Activated T-cell treated with anti-CD3 and anti-CD28 coated beads for 4 hours (primary cell): Measurements from ENCODE around the gene CKLF.
"Not testable (repeated sequence)": the region's sequence is repeated elsewhere in the genome, so short reads cannot be mapped to it uniquely, and the experiment has no call there.

Experiments used
- DNase-seq: peaks from one replicate; pipeline ENCODE4 v3.0.0-alpha.2; 2020

The CKLF gene

GRCh38 chr16:66569827-66570405, 17.5 kb downstream of the CKLF start:
- DNase-seq: no peak

- no peak for DNase-seq
These were observed 20.0 kb downstream of the CKLF start for GRCh38 chr16:66572356-66572755.

GRCh38 chr16:66574081-66574480, 21.7 kb downstream of the CKLF start:
- no peak for DNase-seq

GRCh38 chr16:66574531-66574930, 22.2 kb downstream of the CKLF start:
- no peak for DNase-seq

GRCh38 chr16:66575060-66575459, 22.7 kb downstream of the CKLF start:
- no peak for DNase-seq

- DNase-seq: no peak
These were observed 23.9 kb downstream of the CKLF start for GRCh38 chr16:66576296-66576695.

- DNase-seq: no peak
These were observed 26.5 kb downstream of the CKLF start, which contains the start of gene CMTM2 for GRCh38 chr16:66578651-66579531. Gene CMTM2, plus strand, starts transcription at chr16:66579463. Its CDS starts 145 bp downstream, at chr16:66579608.

- no peak for DNase-seq
These were observed 28.3 kb downstream of the CKLF start for GRCh38 chr16:66580605-66581209.

- no peak for DNase-seq
These were observed 29.0 kb downstream of the CKLF start for GRCh38 chr16:66581246-66581952.

GRCh38 chr16:66585481-66586239, 33.3 kb downstream of the CKLF start:
- DNase-seq: no peak

GRCh38 chr16:66587881-66588600, 35.7 kb downstream of the CKLF start:
- no peak for DNase-seq

GRCh38 chr16:66588981-66589713, 36.8 kb downstream of the CKLF start:
- DNase-seq: peak; percentile 42

GRCh38 chr16:66590322-66590721, 37.9 kb downstream of the CKLF start:
- DNase-seq: no peak

GRCh38 chr16:66591018-66591417, 38.6 kb downstream of the CKLF start:
- no peak for DNase-seq

- no peak for DNase-seq
These were observed 39.9 kb downstream of the CKLF start for GRCh38 chr16:66592241-66592640.

GRCh38 chr16:66592814-66593213, 40.4 kb downstream of the CKLF start:
- DNase-seq: no peak

- no peak for DNase-seq
These were observed 42.4 kb downstream of the CKLF start for GRCh38 chr16:66594739-66595138.

- DNase-seq: not testable (repeated sequence)
These were observed 44.2 kb downstream of the CKLF start for GRCh38 chr16:66596559-66596958.

GRCh38 chr16:66596986-66597848, 44.8 kb downstream of the CKLF start:
- no peak for DNase-seq

GRCh38 chr16:66598111-66598510, 45.7 kb downstream of the CKLF start:
- DNase-seq: no peak
